HG03108 (cell line): ENCODE measurements around the gene STAB1.

ENCODE experiments used
- ATAC-seq: cut with Tn5 transposase; IDR thresholded peaks from one replicate; pipeline ENCODE4 v1.9.1; 2021; ENCODE audit warnings: moderate library complexity; ENCODE audit not compliant: unreplicated experiment

STAB1 gene

GRCh38 chr3:52458770-52459545, 36.2 kb upstream of the STAB1 start:
- no peak for ATAC-seq

- no peak for ATAC-seq
Observed at GRCh38 chr3:52461874-52462273, 33.3 kb upstream of the STAB1 start.

- no peak for ATAC-seq
Observed at GRCh38 chr3:52463416-52463815, 31.7 kb upstream of the STAB1 start.

GRCh38 chr3:52468336-52468735, 26.8 kb upstream of the STAB1 start:
- no peak for ATAC-seq

GRCh38 chr3:52469001-52469400, 26.1 kb upstream of the STAB1 start:
- no peak for ATAC-seq

- no peak for ATAC-seq
Observed at GRCh38 chr3:52470920-52471319, 24.2 kb upstream of the STAB1 start.

GRCh38 chr3:52471371-52472238, 23.5 kb upstream of the STAB1 start:
- no peak for ATAC-seq

- no peak for ATAC-seq
Observed at GRCh38 chr3:52472239-52473000, 22.7 kb upstream of the STAB1 start.

GRCh38 chr3:52473026-52473425, 22.1 kb upstream of the STAB1 start:
- ATAC-seq, result no peak

- ATAC-seq, result no peak
Observed at GRCh38 chr3:52477076-52477795, 17.9 kb upstream of the STAB1 start.

GRCh38 chr3:52477796-52478095, 17.4 kb upstream of the STAB1 start:
- no peak for ATAC-seq

GRCh38 chr3:52479037-52479876, 15.9 kb upstream of the STAB1 start:
- ATAC-seq, result no peak

- ATAC-seq, result no peak
Observed at GRCh38 chr3:52479877-52480575, 15.1 kb upstream of the STAB1 start.

GRCh38 chr3:52480768-52481715, 14.1 kb upstream of the STAB1 start:
- ATAC-seq, result no peak

- ATAC-seq, result no peak
Observed at GRCh38 chr3:52481819-52482521, 13.2 kb upstream of the STAB1 start.

- ATAC-seq, result no peak
Observed at GRCh38 chr3:52483081-52483480, 12.1 kb upstream of the STAB1 start.

GRCh38 chr3:52483577-52484381, 11.4 kb upstream of the STAB1 start:
- ATAC-seq, result no peak
